A549 (cell line): ENCODE data around the gene SURF1. TPM values are rescaled to one million over a fixed set of nuclear protein-coding genes. Genes with fewer than 3 reads are reported as not detected.
A peak's percentile ranks its signal among the peaks of the same experiment; 100 is the strongest.
"Not testable (repeated sequence)": the region's sequence is repeated elsewhere in the genome, so short reads cannot be mapped to it uniquely, and the experiment has no call there.

Experiments
- ATAC-seq, 2 experiments: fragments of 200-7000 bp in 1 of 2; fragments of >200 bp in 1 of 2; cut with Nextera tagmentation in 1 of 2; cut with Tn5 transposase in 1 of 2; 3 replicates each; pipeline versions ENCODE4 v1.8.0 to v1.9.1; 2018 to 2020; ENCODE audit warnings: mild to moderate bottlenecking in 1 of 2, moderate library complexity in 1 of 2
- CTCF ChIA-PET: fragments of 300-600 bp; sonication (Branson Sonifier 250); formaldehyde crosslinking; extraction: SDS; loops from one replicate; lab custom pipeline; 2021; ENCODE audit warnings: antibody characterized with exemption, inconsistent platforms; lab: Yijun Ruan, JAX
- POLR2A ChIA-PET: fragments of 350-600 bp; formaldehyde crosslinking; extraction: SDS; loops from one replicate; lab custom pipeline; 2021; ENCODE audit warnings: antibody characterized with exemption, inconsistent platforms; lab: Yijun Ruan, JAX
- DNase-seq, 2 experiments: peaks; one replicate each; pipeline versions ENCODE4 v3.0.0 to v3.0.0-alpha.2; 2011 to 2016; ENCODE audit warnings: low read depth in 1 of 2, low spot score in 1 of 2
- FAIRE-seq: peaks from 2 replicates; lab custom pipeline; 2011; peaks lifted over from hg19 to GRCh38; lab: Jason Lieb, UNC
- H3K27ac ChIP-seq, 2 experiments: fragments of >200 bp; sonication (Bioruptor Twin); formaldehyde crosslinking; 3 replicates each; pipeline ENCODE4 v1.5.1; 2016 to 2017
- H3K4me1 ChIP-seq: fragments of >200 bp; sonication (Bioruptor Twin); formaldehyde crosslinking; 3 replicates; pipeline ENCODE4 v1.6.1; 2016
- H3K4me2 ChIP-seq: fragments of >200 bp; sonication (Bioruptor Twin); formaldehyde crosslinking; 3 replicates; pipeline ENCODE4 v1.6.1; 2016
- H3K4me3 ChIP-seq: fragments of >200 bp; sonication (Bioruptor Twin); formaldehyde crosslinking; 3 replicates; pipeline ENCODE4 v1.5.1; 2016
- H3K9me3 ChIP-seq: fragments of >200 bp; sonication (Bioruptor Twin); formaldehyde crosslinking; 3 replicates; pipeline ENCODE4 v1.6.1; 2016
- BCL3 ChIP-seq: fragments of >200 bp; sonication (Bioruptor Twin); formaldehyde crosslinking; IDR thresholded peaks from 3 replicates; pipeline ENCODE4 v1.6.1; 2016
- CBX2 ChIP-seq: fragments of 200-600 bp; sonication (generic); IDR thresholded peaks from 2 replicates; pipeline ENCODE4 v1.6.1; 2016; ENCODE audit warnings: low read depth, mild to moderate bottlenecking, borderline replicate concordance
- CEBPB ChIP-seq, 2 experiments: fragments of >200 bp in 1 of 2; sonication (Bioruptor Twin) in 1 of 2; formaldehyde crosslinking in 1 of 2; IDR thresholded peaks; 2 replicates each; pipeline ENCODE4 v1.6.1; 2012 to 2016
- CHD4 ChIP-seq: fragments of 200-600 bp; sonication (generic); IDR thresholded peaks from 2 replicates; pipeline ENCODE4 v1.6.1; 2016; ENCODE audit warnings: antibody characterized with exemption, mild to moderate bottlenecking, borderline replicate concordance
- EHMT2 ChIP-seq: fragments of 200-600 bp; sonication (generic); IDR thresholded peaks from 2 replicates; pipeline ENCODE4 v1.6.1; 2016; ENCODE audit warnings: antibody characterized with exemption, low read depth, mild to moderate bottlenecking, moderate library complexity
- ELK1 ChIP-seq: fragments of 150-350 bp; IDR thresholded peaks from 2 replicates; pipeline ENCODE4 v1.6.1; 2014; ENCODE audit warnings: low read depth, mild to moderate bottlenecking, low read length
- ESRRA ChIP-seq: fragments of 150-350 bp; IDR thresholded peaks from 2 replicates; pipeline ENCODE4 v1.6.1; 2014; ENCODE audit warnings: mild to moderate bottlenecking, low read length, borderline replicate concordance
- FOSB ChIP-seq: fragments of 250-450 bp; sonication (Bioruptor Pico); IDR thresholded peaks from 2 replicates; pipeline ENCODE4 v1.5.0; 2020; ENCODE audit warnings: mild to moderate bottlenecking, moderate library complexity
- HDAC2 ChIP-seq: fragments of 200-600 bp; sonication (generic); IDR thresholded peaks from 2 replicates; pipeline ENCODE4 v1.6.1; 2016
- HMGXB4 ChIP-seq: fragments of 250-450 bp; sonication (Bioruptor Pico); IDR thresholded peaks from 2 replicates; pipeline ENCODE4 v1.5.0; 2021; ENCODE audit warnings: mild to moderate bottlenecking, moderate library complexity, borderline replicate concordance
- HOXA7 ChIP-seq: fragments of 250-450 bp; sonication (Bioruptor Pico); IDR thresholded peaks from 2 replicates; pipeline ENCODE4 v1.5.0; 2020; ENCODE audit warnings: mild to moderate bottlenecking, moderate library complexity
- HOXB13 ChIP-seq: fragments of 250-450 bp; sonication (Bioruptor Pico); IDR thresholded peaks from 2 replicates; pipeline ENCODE4 v1.5.0; 2020; ENCODE audit warnings: low read depth, mild to moderate bottlenecking, moderate library complexity
- HOXB5 ChIP-seq: fragments of 250-450 bp; sonication (Bioruptor Pico); IDR thresholded peaks from 2 replicates; pipeline ENCODE4 v1.5.0; 2020; ENCODE audit warnings: mild to moderate bottlenecking, moderate library complexity
- KDM5A ChIP-seq: fragments of 200-600 bp; sonication (generic); IDR thresholded peaks from 2 replicates; pipeline ENCODE4 v1.6.1; 2016; ENCODE audit warnings: antibody characterized with exemption, mild to moderate bottlenecking
- MAFK ChIP-seq: fragments of 450-650 bp; IDR thresholded peaks from 2 replicates; pipeline ENCODE4 v1.6.1; 2014; ENCODE audit not compliant: partially characterized antibody
- MAZ ChIP-seq: fragments of 150-350 bp; IDR thresholded peaks from 2 replicates; pipeline ENCODE4 v1.6.1; 2014; ENCODE audit warnings: antibody characterized with exemption, low read depth, low read length, borderline replicate concordance
- MYC ChIP-seq: IDR thresholded peaks from 2 replicates; pipeline ENCODE4 v1.6.1; 2012; ENCODE audit warnings: mild to moderate bottlenecking, inconsistent platforms, low read length, improper control_type of control experiment, borderline replicate concordance
- NR3C1 ChIP-seq: fragments of >200 bp; sonication (Bioruptor Twin); formaldehyde crosslinking; IDR thresholded peaks from 3 replicates; pipeline ENCODE4 v1.6.1; 2017
- POLR2A ChIP-seq: IDR thresholded peaks from 2 replicates; pipeline ENCODE4 v1.6.1; 2012; ENCODE audit warnings: mild to moderate bottlenecking, low read length
- RARB ChIP-seq: fragments of 250-450 bp; sonication (Bioruptor Pico); IDR thresholded peaks from 2 replicates; pipeline ENCODE4 v1.8.0; 2021; ENCODE audit warnings: mild to moderate bottlenecking, moderate library complexity
- RCOR1 ChIP-seq: fragments of 150-350 bp; IDR thresholded peaks from 2 replicates; pipeline ENCODE4 v1.6.1; 2014; ENCODE audit warnings: antibody characterized with exemption, low read length, low read depth
- TP53 ChIP-seq: fragments of 250-450 bp; sonication (Bioruptor Pico); IDR thresholded peaks from 2 replicates; pipeline ENCODE4 v1.5.0; 2021; ENCODE audit warnings: mild to moderate bottlenecking, moderate library complexity
- ZFP36 ChIP-seq: fragments of 450-650 bp; IDR thresholded peaks from 2 replicates; pipeline ENCODE4 v1.6.1; 2014; ENCODE audit warnings: borderline replicate concordance; ENCODE audit not compliant: partially characterized antibody
- ZSCAN20 ChIP-seq: fragments of 250-450 bp; sonication (Bioruptor Pico); IDR thresholded peaks from 2 replicates; pipeline ENCODE4 v1.8.0; 2022; ENCODE audit warnings: mild to moderate bottlenecking, moderate library complexity
- WGBS: methylation state at CpG from one replicate; pipeline ENCODE4 v1.1.6; 2017; ENCODE audit errors: missing lambda C conversion rate; 5-methylcytosine and 5-hydroxymethylcytosine counted together
- polyA plus RNA-seq, 4 experiments: library from polyadenylated mRNA; depleted of rRNA in 3 of 4; stranded (reverse); fragments of >200 nt; fragmentation: RNase III in 1 of 4; extraction: RNeasy Plus Mini Kit Qiagen cat#74134 plus additional on column Dnase treatment in 1 of 4; gene quantifications; 2 replicates in 3 of 4; 3 replicates in 1 of 4; pipeline ENCODE4 v1.2.3, GENCODE V29; 2011 to 2017
- TF ChIP-seq, protein P1 (sequence below): fragments of 450-650 bp; IDR thresholded peaks from 2 replicates; pipeline ENCODE4 v1.6.1; 2014; ENCODE audit warnings: antibody characterized with exemption

SURF1 gene
- polyA plus RNA-seq, 2 of the 4 experiments (the other 2 are of a cell fraction): 28.6 to 47.5 TPM

GRCh38 chr9:133335924-133336811 is 20.1 kb downstream of the SURF1 start, which contains the start of gene SURF6 (continued):
- TF ChIP-seq MAZ: 0 out of 2 replicates have a peak, but pooled peaks have one; percentile 62
- no peak for TF ChIP-seq RCOR1
- TF ChIP-seq, protein P1, sequence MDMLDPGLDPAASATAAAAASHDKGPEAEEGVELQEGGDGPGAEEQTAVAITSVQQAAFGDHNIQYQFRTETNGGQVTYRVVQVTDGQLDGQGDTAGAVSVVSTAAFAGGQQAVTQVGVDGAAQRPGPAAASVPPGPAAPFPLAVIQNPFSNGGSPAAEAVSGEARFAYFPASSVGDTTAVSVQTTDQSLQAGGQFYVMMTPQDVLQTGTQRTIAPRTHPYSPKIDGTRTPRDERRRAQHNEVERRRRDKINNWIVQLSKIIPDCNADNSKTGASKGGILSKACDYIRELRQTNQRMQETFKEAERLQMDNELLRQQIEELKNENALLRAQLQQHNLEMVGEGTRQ: no peak
- peak; percentile 74 for TF ChIP-seq KDM5A
- TF ChIP-seq CBX2: no peak
- TF ChIP-seq MYC: peak; percentile 49; the same call in 1 of the 2 replicates
- TF ChIP-seq NR3C1: no peak
- no peak for TF ChIP-seq FOSB (CRISPR knock-in tag)
- TF ChIP-seq MAFK: no peak
- peak; percentile 78 for TF ChIP-seq POLR2A
- no peak for TF ChIP-seq CHD4
- TF ChIP-seq HOXA7 (CRISPR knock-in tag): no peak
- no peak for TF ChIP-seq ESRRA
- no peak for TF ChIP-seq HMGXB4 (CRISPR knock-in tag)
- TF ChIP-seq HDAC2: no peak
- peak; percentile 45; the same call in 1 of the 2 replicates for TF ChIP-seq HOXB5 (CRISPR knock-in tag)
- TF ChIP-seq RARB: no peak
- no peak for TF ChIP-seq ZFP36
- peak; percentile 84 for TF ChIP-seq HOXB13 (CRISPR knock-in tag)
- peak; percentile 87; the same call in 1 of the 2 replicates for TF ChIP-seq ELK1
- peak; percentile 82 for TF ChIP-seq TP53
- no peak for TF ChIP-seq ZSCAN20
- TF ChIP-seq CEBPB (IDR thresholded peaks at IDR 0.05): peak in 1 of 2 experiments; percentile 25; a peak in 1 of 4 replicates
- TF ChIP-seq EHMT2: no peak
- peak; percentile 84 for TF ChIP-seq BCL3

GRCh38 chr9:133334888-133335287 is 21.4 kb downstream of the SURF1 start:
- FAIRE-seq, ATAC-seq, DNase-seq, H3K9me3 ChIP-seq: not testable (repeated sequence)
- peak overlapping the region; percentile 83 for H3K4me3 ChIP-seq
- H3K4me2 ChIP-seq: peak overlapping the region; percentile 85
- CTCF ChIA-PET: interaction anchor here (0.7 to 2.4 kb wide), 6 partner anchors 96 to 408 kb away, joined by 3 to 13 read pairs (median 4); no protein-coding TSS in a partner anchor
- peak overlapping the region; percentile 91 to 97; a peak in 4 of 6 replicates for H3K27ac ChIP-seq
- 74% methylated on average over 11 of the region's 11 CpGs for WGBS
- peaks cover 16% of the 10 kb centered on the region for H3K4me1 ChIP-seq
- POLR2A ChIA-PET: interaction anchor here (0.6 to 1.4 kb wide), 2 partner anchors 13 to 724 kb away, joined by 3 to 5 read pairs; partner anchors contain the start of genes MED22 and RPL7A
